GM18873 (cell line): ENCODE measurements around the gene ALDOC.

Experiments used
- ATAC-seq: cut with Tn5 transposase; IDR thresholded peaks from one replicate; pipeline ENCODE4 v1.9.1; 2021; ENCODE audit warnings: mild to moderate bottlenecking, moderate library complexity, moderate number of reproducible peaks; ENCODE audit not compliant: unreplicated experiment, low FRiP score

Gene ALDOC

DNA sequence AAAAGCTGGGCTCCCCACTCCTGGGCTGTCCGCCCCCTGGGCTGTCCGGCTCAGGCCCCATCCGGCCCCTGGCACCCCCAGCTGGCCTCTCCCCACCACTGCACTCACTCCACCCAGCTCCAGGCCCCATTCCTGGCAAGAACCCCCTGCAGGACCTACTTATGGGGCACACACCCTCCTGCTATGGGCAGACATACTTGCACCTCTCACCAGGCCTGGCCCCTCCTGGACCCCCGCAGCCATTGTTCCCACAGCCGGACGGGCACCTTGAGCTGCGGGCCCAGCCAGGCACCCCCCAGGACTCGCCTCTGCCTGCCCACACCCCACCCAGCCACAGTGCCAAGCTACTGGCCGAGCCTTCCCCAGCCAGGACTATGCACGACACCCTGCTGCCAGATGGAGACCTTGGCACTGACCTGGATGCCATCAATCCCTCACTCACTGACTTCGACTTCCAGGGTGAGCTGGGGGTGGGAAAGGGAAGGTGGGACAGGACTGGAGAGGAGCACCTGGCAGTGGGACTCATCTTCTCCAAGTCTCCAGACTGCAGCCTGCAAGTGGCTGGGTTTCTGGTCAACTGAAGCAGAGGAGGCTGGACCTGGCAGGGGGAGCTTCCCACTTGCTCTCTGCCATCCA lies 41.8 kb downstream of the ALDOC start:
- no peak for ATAC-seq

GRCh38 chr17:28533091-28533807 lies 43.4 kb downstream of the ALDOC start:
- ATAC-seq, result no peak

- ATAC-seq, result no peak
These were observed 44.4 kb downstream of the ALDOC start for GRCh38 chr17:28532050-28532960.

GRCh38 chr17:28530926-28531325 lies 45.8 kb downstream of the ALDOC start:
- no peak for ATAC-seq

DNA sequence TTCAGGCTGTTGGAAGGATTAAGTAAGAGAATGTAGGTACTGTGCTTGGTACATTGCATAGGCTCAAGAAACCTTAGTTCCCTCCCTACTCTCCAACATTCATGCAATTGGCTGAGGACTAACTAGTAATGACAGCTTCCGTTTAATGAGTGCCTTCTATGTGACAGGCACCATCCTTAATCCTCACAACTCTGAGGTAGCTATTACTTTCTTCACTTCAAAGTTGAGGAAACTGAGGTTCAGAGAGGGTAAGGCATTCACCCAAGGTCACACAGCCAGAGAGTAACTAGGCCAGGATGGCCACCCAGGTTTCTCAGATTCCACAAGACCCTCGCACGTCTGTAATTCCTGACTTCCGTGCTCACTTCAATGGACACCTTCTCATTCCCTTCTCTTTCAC lies 46.4 kb downstream of the ALDOC start:
- no peak for ATAC-seq

DNA sequence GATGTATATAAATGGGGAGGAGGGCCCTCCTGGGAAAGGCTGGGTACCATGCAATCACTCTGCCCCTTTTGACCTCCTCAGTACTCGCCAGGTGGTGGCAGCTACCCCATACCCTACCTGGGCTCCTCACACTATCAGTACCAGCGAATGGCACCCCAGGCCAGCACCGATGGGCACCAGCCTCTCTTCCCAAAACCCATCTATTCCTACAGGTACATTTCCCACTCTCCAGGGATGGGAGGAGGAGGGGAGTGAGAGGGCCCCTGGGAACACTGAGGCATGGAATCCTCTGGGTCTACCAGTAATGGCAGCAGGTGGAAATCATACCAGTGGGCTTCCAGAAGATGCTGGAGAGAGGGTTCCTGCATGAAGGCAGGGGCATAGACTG lies 47.7 kb downstream of the ALDOC start:
- no peak for ATAC-seq

GRCh38 chr17:28528327-28529012 lies 48.2 kb downstream of the ALDOC start:
- ATAC-seq, result no peak

DNA sequence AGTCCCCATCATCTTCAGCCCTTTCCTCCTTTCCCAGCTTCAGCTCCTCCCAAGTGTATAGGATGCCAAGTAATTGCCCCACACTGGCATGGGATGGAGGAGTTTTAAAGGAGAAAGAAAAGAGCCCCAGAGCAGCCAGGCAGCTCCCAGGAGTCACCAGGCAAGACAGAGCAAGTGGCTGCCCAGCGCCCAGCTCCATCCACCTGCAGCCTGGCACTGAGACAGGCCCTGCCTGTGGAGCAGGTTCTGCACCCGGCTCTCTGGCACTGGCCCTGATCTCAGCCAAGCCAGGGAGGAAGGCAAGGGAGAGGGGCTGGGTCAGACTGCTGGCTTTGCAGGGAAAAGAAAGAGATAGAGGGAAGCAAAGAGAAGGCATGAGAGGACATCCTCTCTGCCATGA lies 48.8 kb downstream of the ALDOC start:
- ATAC-seq, result no peak

DNA sequence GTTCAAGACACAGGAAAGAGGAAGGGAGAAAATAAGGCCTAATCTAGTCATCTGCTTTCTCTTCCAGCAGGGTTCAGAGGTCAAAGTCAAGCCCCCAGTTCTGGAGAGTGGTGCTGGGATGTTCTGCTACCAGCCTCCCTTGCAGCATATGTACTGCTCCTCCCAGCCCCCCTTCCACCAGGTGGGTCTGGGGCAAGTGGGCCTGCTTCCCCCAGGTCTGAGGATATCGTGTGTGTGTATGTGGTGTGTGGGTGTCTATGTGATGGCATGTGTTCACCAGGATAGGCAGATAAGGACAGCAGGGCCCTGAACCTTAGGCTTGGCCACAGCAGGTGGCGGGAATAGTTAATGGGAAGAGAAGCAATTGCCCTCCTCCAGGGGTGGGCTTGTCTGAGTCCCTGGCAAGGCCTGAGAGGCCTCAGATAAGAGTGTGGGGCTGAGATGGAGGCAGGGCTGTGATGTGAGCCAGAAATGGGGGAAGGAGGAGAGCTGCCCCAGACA lies 49.5 kb downstream of the ALDOC start:
- no peak for ATAC-seq

DNA sequence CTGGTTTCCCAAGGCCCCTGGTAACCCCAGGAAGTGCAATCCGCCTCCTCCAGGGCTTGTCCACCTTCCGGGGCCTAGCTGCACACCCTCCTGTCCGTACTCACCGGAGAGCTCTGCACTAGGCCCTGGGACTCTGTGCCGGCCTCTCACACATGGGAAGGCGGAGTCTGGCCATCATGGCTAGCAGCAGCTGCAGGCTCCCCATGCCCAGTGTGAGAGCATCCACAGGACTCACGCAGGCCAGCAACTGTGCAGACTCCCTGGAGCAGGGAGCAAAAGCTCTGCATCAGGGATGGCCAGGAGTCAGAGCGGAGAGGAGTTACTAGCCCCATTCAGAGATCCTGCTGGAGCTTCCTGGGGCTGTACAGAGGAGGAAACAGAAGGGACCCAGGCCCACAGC lies 50.3 kb downstream of the ALDOC start:
- ATAC-seq, result no peak

DNA sequence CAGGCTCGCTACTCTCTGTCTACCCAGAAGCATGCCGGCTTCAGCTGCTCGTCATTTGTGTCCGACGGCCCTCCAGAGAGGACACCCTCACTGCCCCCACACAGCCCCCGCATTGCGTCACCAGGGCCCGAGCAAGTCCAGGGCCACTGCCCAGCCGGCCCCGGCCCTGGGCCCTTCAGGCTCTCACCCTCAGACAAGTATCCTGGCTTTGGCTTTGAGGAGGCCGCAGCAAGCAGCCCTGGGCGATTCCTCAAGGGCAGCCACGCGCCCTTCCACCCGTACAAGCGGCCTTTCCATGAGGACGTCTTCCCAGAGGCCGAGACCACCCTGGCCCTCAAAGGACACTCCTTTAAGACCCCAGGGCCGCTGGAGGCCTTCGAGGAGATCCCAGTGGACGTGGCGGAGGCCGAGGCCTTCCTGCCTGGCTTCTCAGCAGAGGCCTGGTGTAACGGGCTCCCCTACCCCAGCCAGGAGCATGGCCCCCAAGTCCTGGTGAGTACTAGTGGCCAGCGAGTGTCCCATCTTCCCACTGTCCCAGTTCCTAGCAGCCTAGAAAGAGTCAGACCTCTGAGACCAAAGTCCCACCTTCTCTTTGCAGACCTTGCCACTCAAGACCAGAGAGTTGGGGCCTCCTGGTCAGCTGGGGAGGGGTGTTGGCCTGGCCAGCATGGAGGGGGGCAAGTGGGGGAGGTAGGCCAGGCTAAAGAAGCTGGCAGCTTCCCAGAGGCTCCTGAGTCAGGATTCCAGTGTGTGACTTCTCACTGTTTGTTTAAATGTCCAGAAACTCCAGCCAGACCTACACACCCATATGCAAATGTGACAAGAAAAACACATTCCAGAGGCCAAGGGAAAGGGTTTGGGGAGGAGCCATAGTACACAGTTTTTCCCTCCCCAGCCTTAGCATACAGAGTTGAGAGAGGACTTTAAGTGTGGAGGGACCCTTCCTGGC lies 51.9 kb downstream of the ALDOC start:
- no peak for ATAC-seq

DNA sequence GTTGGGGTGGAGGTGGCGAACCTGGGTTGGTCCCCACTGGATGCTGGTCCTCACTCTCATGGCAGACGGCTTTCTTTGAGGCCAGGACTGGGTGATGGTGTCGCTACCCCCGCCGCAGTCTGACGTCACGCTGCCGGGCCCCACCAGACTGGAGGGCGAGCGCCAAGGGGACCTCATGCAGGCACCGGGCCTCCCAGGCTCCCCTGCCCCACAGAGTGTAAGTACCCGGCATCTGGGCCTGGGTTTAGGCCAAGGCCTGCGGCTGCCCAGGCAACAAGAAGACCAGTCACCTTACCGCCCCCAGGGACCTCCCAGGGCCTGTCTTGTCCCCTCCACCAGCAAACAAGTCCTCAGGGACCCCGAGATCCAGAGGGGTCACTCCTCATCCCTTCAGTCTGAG lies 52.8 kb downstream of the ALDOC start:
- no peak for ATAC-seq

DNA sequence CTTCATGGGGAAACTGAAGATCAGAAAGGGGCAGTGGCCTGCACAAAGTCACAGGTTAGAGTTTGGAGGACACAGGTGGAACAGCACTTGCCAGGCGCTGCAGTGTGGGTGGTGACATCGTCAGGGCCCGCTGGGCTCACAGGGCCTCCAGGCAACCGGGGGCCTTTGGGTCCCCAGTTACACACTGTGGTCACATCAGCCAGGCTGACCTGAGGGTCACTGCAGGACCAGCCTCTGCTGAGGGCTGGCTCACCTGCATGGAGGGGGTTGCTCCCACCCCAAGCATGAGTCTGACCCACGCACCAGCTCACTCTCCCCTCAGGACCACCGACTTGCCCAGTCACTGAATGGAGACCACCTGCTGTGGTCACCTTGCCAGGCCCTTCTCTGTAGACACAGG lies 53.5 kb downstream of the ALDOC start:
- ATAC-seq, result no peak
